ENCODE results near the gene SLC39A8.

DNA sequence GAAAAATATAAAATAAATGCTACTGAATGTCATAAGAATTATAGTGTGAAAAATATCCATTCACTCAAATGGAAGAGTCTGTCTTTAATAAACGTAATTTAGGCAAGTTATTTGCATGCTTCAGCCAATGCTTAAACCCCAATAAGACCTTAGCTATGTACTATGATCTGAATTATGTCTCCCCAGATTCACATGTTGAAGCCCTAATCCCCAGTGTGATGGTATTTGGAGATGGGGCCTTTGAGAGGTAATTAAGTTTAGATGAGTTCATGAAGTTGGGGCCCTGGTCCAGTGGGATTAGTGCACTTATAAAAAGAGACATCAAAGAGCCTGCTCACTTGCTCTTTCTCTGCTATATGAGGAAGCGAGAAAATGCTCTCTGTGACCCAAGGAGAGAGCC is 28.7 kb downstream of the SLC39A8 start:
- TF ChIP-seq, protein P1, sequence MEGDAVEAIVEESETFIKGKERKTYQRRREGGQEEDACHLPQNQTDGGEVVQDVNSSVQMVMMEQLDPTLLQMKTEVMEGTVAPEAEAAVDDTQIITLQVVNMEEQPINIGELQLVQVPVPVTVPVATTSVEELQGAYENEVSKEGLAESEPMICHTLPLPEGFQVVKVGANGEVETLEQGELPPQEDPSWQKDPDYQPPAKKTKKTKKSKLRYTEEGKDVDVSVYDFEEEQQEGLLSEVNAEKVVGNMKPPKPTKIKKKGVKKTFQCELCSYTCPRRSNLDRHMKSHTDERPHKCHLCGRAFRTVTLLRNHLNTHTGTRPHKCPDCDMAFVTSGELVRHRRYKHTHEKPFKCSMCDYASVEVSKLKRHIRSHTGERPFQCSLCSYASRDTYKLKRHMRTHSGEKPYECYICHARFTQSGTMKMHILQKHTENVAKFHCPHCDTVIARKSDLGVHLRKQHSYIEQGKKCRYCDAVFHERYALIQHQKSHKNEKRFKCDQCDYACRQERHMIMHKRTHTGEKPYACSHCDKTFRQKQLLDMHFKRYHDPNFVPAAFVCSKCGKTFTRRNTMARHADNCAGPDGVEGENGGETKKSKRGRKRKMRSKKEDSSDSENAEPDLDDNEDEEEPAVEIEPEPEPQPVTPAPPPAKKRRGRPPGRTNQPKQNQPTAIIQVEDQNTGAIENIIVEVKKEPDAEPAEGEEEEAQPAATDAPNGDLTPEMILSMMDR (IDR thresholded peaks at IDR 0.05), result no peak
- no peak for TF ChIP-seq POLR2A (IDR thresholded peaks at IDR 0.05)

All from tibial nerve (tissue), 3 donors.